MM.1S (cell line): ENCODE data around the gene CD37.

Experiments
- EZH2 ChIP-seq: fragments of 300-600 bp; sonication (generic); optimal IDR thresholded peaks from 2 replicates; pipeline ENCODE3; 2017; ENCODE audit warnings: low read depth, mild to moderate bottlenecking, antibody characterized with exemption, low read length, mixed read lengths
- EZH2phosphoT487 ChIP-seq: fragments of 300-600 bp; sonication (generic); IDR thresholded peaks from 2 replicates; pipeline ENCODE4 v1.6.1; 2018; ENCODE audit warnings: antibody characterized with exemption, low read length
- TF ChIP-seq, protein P1 (sequence below): fragments of 300-600 bp; sonication (generic); IDR thresholded peaks from 2 replicates; pipeline ENCODE4 v1.5.1; 2016; ENCODE audit warnings: antibody characterized with exemption, low read length, mixed read lengths

- TF ChIP-seq, protein P1, sequence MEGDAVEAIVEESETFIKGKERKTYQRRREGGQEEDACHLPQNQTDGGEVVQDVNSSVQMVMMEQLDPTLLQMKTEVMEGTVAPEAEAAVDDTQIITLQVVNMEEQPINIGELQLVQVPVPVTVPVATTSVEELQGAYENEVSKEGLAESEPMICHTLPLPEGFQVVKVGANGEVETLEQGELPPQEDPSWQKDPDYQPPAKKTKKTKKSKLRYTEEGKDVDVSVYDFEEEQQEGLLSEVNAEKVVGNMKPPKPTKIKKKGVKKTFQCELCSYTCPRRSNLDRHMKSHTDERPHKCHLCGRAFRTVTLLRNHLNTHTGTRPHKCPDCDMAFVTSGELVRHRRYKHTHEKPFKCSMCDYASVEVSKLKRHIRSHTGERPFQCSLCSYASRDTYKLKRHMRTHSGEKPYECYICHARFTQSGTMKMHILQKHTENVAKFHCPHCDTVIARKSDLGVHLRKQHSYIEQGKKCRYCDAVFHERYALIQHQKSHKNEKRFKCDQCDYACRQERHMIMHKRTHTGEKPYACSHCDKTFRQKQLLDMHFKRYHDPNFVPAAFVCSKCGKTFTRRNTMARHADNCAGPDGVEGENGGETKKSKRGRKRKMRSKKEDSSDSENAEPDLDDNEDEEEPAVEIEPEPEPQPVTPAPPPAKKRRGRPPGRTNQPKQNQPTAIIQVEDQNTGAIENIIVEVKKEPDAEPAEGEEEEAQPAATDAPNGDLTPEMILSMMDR = no peak
- no peak for TF ChIP-seq EZH2
- no peak for TF ChIP-seq EZH2phosphoT487
Observed at GRCh38 chr19:49324801-49325576, 10.2 kb upstream of the CD37 start, which contains the start of gene SLC6A16.
